Measurements from ENCODE around the gene NAT10. TPM values are rescaled to one million over a fixed set of nuclear protein-coding genes. Genes with fewer than 3 reads are reported as not detected.
A peak's percentile ranks its signal among the peaks of the same experiment; 100 is the strongest.

NAT10 gene
- total RNA-seq: 10 to 100 TPM; 14.5 to 30.2 (median 22.9) TPM
- polyA plus RNA-seq: 10 to 100 TPM; 23.7 to 27.8 TPM

DNA sequence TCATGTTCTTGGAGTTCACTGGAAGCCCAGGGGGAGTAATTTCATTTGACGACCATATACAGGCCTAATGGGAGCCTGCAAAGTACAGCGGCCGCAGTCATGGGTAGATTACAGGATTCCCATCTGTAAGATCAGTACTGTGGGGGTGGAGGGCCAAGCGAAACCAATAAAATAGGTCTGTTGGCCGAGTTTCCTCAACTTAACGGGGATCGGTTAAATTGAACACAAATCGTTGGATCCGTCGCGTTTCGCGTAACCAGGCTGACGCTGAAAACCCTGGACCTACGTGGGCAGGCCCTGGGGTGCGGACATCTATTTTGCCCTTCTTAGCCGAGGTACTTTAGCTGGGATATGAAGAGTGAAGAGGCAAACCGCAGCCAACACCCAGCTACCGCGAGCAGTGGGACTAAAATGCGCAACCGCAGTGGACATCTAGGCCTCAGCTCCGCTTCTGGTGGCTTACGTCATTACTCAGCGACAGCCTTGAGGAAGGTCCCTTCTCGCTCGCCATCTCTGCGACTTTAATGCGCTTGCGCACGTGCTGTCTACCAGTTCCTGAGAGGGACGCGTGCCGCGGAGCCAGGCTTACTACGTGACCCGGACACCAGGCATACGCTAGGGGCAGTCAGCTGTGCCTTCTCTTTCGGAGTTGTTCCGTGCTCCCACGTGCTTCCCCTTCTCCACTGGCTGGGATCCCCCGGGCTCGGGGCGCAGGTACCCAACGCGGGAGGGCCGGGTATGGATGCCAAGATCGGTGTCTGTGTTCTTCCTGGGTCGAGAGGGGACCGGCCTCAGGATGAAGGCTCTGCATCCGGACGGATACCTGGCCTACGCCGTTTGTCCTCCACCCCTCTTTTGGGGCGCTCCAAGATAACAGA lies at the start of gene NAT10:
Gene NAT10, plus strand, starts transcription at position 551 of the 878 bp plus-strand sequence. CDS start 2,597 bp downstream, outside the sequence.
- intact Hi-C loops (cut with DNase I): loop anchor here in 1 of 3 donors (10.0 kb wide), 1 partner anchor 51 kb away; the partner anchor contains the start of gene CAPRIN1
- peaks cover 0 to 5% (median 5%) of the 10 kb centered on the region in 3 donors for H3K4me1 ChIP-seq
- H3K36me3 ChIP-seq: peaks cover 0 to 16% (median 5%) of the 10 kb centered on the region in 3 donors
- H3K27ac ChIP-seq: peak within 1 kb of the TSS; percentile 80 to 91 (median 88)
- DNase-seq (peak; percentile 93 to 99 (median 96)), FAIRE-seq (peak; percentile 20), ATAC-seq (peak; percentile 97 to 99 (median 98))
- peak within 1 kb of the TSS; percentile 61 to 94 (median 80) for H3K4me3 ChIP-seq
- WGBS, 2 donors: 0 to 1% methylated on average over 49 to 55 of the region's 55 CpGs
- no peaks in the 10 kb centered on the region for H3K9me3 ChIP-seq
- no peaks in the 10 kb centered on the region for H3K27me3 ChIP-seq
- TF ChIP-seq, protein P1, sequence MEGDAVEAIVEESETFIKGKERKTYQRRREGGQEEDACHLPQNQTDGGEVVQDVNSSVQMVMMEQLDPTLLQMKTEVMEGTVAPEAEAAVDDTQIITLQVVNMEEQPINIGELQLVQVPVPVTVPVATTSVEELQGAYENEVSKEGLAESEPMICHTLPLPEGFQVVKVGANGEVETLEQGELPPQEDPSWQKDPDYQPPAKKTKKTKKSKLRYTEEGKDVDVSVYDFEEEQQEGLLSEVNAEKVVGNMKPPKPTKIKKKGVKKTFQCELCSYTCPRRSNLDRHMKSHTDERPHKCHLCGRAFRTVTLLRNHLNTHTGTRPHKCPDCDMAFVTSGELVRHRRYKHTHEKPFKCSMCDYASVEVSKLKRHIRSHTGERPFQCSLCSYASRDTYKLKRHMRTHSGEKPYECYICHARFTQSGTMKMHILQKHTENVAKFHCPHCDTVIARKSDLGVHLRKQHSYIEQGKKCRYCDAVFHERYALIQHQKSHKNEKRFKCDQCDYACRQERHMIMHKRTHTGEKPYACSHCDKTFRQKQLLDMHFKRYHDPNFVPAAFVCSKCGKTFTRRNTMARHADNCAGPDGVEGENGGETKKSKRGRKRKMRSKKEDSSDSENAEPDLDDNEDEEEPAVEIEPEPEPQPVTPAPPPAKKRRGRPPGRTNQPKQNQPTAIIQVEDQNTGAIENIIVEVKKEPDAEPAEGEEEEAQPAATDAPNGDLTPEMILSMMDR (IDR thresholded peaks at IDR 0.05): no peak

DNA sequence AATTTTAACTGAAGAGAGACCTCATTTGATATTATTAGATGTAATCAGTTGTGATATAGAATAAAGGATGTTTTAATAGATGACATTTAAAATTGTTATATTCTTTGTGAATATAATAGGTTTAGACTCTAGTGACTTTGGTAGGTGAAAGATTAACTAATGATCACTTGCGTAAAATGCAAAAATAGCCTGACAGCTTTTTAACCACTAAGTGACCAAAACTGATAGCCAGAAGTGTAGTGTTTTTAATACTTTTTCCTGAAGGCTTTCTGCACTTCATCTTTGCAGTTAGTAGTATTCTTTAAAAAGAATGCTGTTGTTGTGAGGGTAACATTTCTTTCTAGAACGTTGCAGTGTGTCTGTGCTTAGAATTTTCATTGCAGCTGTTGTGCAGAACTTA lies 48.8 kb upstream of the NAT10 start:
- TF ChIP-seq, protein P1 (IDR thresholded peaks at IDR 0.05): no peak
- intact Hi-C loops (cut with DNase I): loop anchor here in 1 of 3 donors (10.0 kb wide), 1 partner anchor 48 kb away; the partner anchor contains the start of gene NAT10
- Histone ChIP-seq H3K36me3 (no peaks in the 10 kb centered on the region), H3K9me3 (no peaks in the 10 kb centered on the region), H3K4me3 (peak overlapping the region in 1 of 4 donors; percentile 4), H3K27ac (peak overlapping the region in 1 of 4 donors; percentile 24), H3K4me1 (peaks cover 30 to 45% (median 41%) of the 10 kb centered on the region in 3 donors), H3K27me3 (no peaks in the 10 kb centered on the region)
- 6% methylated on average over 2 of the region's 2 CpGs for WGBS, 2 donors
- FAIRE-seq (no peak), ATAC-seq (no peak), DNase-seq (no peak)

DNA sequence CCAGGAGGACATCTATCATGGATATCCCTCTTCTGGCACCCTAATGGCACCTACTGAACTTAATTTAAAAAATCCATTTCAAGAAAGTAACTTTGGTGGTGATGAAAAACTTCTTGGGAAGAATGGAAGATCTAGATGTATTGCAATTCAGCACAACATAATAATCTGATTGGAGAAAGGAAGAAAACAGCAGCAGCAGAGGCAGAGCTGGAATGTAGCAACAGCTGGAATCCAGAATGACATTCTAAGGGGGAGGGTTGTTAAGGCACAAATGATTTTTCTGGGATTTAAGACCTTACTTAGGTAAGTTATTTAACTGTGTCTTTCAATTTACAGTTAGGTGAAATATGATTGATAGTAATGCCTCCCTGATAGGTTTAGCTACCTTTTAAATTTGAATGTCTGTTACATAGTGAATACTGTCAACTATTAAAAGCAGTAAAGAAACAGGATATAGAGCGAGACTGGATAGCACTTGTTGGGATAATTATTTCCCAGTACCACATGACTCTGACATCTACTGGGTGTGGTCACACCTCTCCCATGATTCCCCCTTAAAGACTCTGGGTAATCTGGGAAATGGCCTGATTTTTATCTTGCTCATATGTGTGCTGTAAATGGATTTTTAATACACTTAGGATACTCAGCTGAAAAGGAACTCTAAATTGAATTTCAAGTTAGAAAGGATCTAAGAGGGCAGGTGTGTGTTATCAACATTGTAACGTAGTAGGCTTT lies 42.2 kb upstream of the NAT10 start:
- intact Hi-C loops (cut with DNase I): no loop called here
- DNase-seq: no peak
- H3K4me3 ChIP-seq: no peak overlapping the region
- H3K4me1 ChIP-seq: peaks cover 7 to 20% (median 12%) of the 10 kb centered on the region in 3 donors
- no peak overlapping the region for H3K27ac ChIP-seq
- no peaks in the 10 kb centered on the region for H3K27me3 ChIP-seq
- 85 to 96% methylated on average over 2 of the region's 2 CpGs for WGBS, 2 donors
- ATAC-seq: no peak
- no peaks in the 10 kb centered on the region for H3K36me3 ChIP-seq
- H3K9me3 ChIP-seq: no peaks in the 10 kb centered on the region
- TF ChIP-seq, protein P1 (IDR thresholded peaks at IDR 0.05): no peak
- no peak for FAIRE-seq

DNA sequence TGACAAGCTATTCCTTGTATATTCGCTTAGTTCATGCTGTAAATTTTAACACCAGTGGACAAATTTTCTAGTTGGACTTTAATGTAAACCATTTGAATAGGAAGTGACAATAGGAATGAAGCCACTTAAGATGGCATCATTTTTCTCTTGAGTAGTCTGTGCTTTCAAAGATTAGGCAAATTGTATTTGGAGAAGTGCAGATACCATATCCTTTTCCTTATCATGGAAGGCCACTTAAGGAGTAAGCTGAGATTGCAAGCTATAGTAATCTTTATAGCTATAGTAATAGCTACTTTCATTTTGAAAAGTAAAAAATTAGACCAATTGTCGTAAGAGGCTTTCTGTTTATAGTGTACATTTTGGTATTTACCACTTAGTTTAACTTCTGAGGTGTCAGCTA lies 41.1 kb upstream of the NAT10 start:
- Histone ChIP-seq H3K4me3 (no peak overlapping the region), H3K27ac (no peak overlapping the region), H3K36me3 (no peaks in the 10 kb centered on the region), H3K27me3 (no peaks in the 10 kb centered on the region), H3K4me1 (peaks cover 8 to 22% (median 12%) of the 10 kb centered on the region in 3 donors), H3K9me3 (no peaks in the 10 kb centered on the region)
- WGBS, 2 donors: 96 to 98% methylated on average over 2 of the region's 2 CpGs
- FAIRE-seq (no peak), ATAC-seq (no peak), DNase-seq (no peak)
- intact Hi-C loops (cut with DNase I): no loop called here
- TF ChIP-seq, protein P1 (IDR thresholded peaks at IDR 0.05): no peak
